ENCODE results near the gene ANKDD1A.
A peak's percentile ranks its signal among the peaks of the same experiment; 100 is the strongest.

The ANKDD1A gene

GRCh38 chr15:64911311-64912186 lies at the start of gene ANKDD1A:
TSS of gene ANKDD1A (plus strand) at chr15:64911902. CDS start at chr15:64911931, 29 bp downstream.
- DNase-seq (ENCODE audit: low read depth) = no peak

DNA sequence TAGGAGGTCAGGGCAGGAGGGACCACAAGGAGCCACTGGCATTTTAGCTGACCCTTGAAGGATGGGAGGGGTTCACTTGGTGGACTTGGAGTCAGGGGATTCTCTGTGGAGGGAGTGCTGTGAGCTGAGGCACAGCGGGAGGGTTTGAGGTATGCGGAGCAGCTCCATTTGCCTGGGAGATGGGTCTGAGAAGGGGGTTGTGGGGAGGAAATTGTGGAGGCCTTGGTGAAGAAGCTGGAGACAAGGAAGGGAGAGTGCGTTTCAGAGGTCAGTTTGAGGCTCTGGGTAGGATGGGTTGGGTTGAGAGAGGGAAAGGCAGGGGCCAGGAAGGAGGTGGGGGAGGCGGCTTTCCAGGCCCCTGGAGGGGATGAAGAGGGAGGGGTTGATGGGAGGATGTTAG lies 49.7 kb upstream of the ANKDD1A start:
- DNase-seq (ENCODE audit: low read depth) = no peak

DNA sequence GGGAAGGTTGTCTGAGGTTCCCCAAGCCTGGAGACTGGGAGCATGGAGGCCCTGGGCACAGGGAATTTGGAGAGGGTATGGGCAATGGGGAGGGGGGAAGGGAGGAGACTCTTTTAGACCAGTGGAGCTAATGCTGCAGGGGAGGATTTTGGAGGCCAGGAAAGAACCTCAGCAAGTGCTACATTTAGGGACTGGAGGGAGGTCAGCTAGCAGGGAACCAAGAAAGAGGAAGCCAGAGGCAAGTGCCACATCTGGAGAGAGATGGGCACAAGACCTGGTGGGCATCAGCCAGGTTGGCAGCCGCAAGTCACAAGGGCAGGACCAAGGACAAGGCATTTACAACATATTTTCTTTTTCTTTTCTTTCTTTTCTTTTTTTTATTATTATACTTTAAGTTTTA lies 49.3 kb upstream of the ANKDD1A start:
- DNase-seq (ENCODE audit: low read depth) = no peak

GRCh38 chr15:64864068-64864467 lies 47.6 kb upstream of the ANKDD1A start:
- DNase-seq (ENCODE audit: low read depth) = no peak

GRCh38 chr15:64865126-64865997 lies 46.3 kb upstream of the ANKDD1A start:
- DNase-seq (ENCODE audit: low read depth) = no peak

DNA sequence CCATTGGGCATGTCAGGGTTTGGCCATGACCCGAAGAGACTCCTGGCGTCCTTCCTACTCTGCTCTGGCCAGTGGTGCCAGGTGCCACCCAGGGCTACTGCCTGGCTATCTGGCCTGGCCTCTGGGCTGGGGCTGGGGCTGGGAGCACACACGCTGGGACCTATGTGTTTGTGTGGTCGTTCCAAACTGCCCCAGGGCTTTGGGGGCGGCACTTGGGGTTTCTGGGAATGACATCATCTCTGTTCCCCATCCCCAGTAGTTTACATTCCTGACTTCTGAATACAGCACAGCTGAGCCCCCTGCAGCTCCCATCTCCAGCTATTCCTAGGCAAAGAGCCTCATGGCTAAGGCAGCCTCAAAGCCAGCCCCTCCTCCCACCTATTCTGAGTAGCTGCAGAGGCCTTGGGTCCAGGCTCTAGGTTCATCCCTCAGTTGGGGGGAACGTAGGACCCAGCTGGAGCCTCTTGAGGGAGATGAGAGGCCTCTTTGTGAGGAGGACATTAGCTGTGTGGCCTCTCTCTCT lies 45.6 kb upstream of the ANKDD1A start:
- no peak for DNase-seq (ENCODE audit: low read depth)

DNA sequence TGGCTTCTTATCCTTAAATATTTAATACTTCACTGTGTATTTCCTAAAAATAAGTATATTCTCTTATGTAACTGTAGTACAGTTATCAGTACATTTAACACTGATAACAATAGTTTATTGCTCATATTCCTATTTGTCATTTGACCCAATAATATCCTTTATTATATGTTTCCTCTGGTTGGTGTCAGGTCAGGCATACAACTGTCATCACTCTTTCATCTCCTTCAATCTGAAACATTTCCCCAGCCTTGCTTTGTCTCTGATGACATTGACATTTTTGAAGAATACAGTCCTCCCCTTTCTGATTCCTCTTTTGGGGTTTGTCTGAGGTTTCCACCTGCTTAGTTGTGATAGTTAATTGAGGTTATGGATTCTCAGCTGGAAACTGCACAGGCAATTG lies 42.2 kb upstream of the ANKDD1A start:
- no peak for DNase-seq (ENCODE audit: low read depth)

DNA sequence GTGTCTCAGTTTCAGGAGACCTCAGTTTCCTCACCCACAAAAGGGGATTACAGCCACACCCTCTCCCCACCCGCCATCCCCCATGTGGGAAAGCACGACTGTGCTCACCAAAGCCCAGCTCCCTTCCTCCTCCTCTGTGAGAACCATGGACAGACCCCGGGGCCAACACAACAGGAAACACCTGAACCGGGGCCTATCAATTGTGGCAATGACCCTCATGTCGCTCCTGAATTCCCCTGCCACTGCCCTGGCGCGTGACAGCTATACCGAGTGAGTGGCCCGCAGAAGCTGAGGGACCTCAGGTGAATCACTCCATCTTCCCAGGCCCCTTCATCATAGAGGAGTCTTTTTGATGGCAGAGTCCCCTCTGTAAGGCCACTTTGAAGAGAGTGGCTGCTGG lies 41.3 kb upstream of the ANKDD1A start:
- DNase-seq (ENCODE audit: low read depth) = no peak

DNA sequence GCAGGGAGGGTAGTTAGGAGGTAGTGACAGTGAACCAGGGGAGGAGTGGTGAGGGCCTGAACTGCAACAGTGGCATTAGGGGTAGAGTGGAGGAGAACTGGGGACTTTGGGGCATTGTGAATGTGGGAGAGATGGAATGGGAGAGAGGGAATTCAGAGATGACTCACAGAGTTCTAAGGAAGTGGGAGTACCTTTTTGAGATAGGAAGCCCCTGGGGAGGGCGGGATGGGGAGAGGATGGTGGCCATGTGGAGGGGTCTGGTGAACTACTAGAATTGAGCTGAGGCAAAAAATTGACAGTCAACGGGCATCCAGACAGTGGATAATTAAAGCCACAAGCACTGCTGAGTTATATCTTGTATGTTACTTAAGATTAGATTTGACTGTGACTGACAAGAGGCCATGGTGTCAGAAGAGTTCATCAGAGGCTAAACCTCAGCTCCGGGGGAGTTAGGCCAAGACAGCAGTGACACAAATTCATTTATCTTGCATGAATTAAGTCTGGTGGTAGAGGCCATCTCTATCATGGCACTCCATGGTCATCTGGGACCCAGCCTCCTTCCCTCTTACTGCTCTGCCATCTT lies 36.0 kb upstream of the ANKDD1A start:
- no peak for DNase-seq (ENCODE audit: low read depth)

DNA sequence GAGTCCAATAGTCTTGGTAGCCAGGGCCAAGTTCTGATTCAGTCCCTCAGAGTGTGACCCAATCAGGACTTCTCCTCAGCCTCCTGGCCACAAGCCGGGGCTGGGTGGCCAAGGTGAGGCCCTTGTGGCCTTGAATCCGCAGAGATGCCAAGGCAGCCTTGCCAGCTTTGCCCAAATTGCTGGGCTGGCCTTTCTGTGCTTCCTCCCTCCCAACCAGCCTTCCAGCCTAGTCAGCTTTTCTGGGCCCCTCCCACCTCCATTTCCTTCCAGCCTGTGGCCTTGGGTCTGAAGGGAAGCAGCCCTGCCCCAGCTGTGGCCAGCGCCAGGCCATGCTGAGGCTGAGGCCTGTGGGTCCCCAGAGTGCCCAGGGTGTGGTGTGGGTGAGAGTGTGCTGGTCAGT lies 34.3 kb upstream of the ANKDD1A start:
- DNase-seq (ENCODE audit: low read depth) = no peak

DNA sequence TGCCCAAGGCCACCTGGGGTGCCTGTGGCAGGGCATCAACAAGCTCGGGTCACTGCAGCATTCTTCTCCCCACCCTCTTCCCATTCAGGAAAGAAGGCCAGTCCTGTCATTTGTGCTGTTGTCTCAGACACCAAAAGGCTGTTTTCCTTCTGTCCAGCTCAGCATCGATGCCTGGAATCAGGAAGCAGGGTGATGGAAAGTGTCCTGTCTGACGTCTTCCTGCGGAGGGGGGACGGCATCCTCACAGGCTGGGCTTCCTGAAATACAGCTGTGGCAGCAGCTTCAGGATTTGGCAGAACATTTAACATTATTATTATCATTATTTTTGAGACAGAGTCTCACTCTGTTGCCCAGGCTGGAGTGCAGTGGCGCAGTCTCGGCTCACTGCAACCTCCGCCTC lies 33.0 kb upstream of the ANKDD1A start:
- DNase-seq (ENCODE audit: low read depth) = no peak

GRCh38 chr15:64883100-64883581 lies 28.6 kb upstream of the ANKDD1A start:
- peak; percentile 21 for DNase-seq (ENCODE audit: low read depth)

DNA sequence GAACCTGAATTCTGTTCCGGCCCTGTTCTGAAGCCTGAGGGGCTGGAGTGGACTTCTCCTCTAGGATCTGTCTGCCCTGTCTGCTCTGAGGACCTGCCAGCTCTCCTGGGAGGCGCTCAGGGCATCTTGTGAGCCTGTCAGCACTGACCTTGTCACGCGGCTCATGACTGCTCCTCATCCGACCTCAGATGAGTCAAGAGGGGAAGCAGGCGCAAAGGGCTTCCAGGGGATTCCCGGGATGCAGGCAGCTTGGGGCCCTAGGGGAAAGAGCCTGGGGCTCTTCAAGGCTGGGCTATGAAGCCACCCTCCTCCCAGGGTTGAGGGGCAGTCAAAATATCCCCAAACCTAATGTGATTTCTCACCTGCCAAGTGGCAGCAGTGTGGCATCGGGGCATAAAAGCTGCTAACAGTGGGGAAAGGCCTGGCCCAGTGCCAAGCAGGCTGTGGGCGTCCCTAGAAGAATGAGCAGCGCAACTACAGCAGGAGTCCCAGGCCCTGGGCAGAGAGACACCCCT lies 27.6 kb upstream of the ANKDD1A start:
- DNase-seq (ENCODE audit: low read depth) = peak; percentile 67

DNA sequence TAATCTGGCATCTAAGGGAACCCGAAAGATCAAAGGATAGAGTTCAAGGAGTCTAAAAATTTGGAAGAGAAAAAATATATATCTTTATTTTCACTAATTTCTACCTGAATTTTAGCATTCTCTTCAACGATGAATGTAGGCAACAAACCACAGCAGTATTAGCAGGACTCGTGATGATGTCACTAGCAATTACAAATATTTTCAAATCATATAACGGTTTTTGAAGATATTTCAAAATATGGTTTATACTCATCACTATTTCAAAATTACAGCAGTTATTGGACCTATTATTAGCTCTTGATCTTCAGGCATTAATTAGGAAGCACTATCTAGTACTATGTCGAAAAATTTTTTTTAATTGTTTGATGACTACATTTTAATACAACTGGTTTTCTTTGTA lies 27.0 kb upstream of the ANKDD1A start:
- DNase-seq (ENCODE audit: low read depth) = no peak

DNA sequence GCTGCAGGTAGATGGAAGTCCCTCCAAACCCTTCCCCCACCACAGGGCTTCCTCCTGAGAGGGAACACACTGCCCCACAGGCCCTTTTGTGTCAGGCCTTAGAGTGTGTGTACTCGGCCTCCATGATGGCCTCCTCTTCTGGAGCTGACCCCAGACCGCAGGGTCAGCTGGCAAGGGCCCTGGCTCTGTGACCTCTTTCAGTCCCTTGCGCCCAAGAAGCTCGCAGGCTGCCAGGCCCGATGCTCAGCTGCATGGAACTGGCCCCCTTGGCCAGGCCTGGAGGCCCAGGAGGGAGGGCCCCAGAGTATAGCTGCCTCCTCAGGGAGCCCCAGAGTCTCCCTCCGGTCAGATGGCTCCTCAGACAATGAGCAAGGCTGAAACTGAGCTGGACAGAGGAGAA lies 23.4 kb upstream of the ANKDD1A start:
- DNase-seq (ENCODE audit: low read depth) = no peak

GRCh38 chr15:64891561-64891960 lies 20.1 kb upstream of the ANKDD1A start:
- no peak for DNase-seq (ENCODE audit: low read depth)

DNA sequence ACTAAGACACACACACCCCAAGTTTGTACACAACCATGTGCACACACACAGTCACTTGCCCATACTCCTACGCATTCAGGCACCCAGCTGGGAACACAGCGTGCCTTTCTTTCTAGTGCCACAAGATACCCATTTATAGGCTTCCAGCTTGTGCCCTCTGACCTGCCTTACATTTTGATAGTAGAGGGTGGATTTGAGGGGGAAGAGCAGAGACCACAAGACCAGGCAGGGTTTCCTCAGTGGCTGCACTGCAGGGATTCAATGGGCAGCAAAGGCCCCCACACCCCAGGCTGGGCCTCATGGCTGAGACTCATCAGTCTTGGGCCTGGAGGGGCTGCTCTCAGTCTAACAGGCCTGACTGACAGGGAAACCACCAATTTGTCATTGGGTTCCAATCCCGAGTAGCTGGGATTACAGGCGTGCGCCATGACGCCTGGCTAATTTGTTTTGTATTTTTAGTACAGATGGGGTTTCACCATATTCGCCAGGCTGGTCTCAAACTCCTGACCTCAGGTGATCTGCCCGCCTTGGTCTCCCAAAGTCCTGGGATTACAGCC lies 18.8 kb upstream of the ANKDD1A start:
- DNase-seq (ENCODE audit: low read depth) = no peak

DNA sequence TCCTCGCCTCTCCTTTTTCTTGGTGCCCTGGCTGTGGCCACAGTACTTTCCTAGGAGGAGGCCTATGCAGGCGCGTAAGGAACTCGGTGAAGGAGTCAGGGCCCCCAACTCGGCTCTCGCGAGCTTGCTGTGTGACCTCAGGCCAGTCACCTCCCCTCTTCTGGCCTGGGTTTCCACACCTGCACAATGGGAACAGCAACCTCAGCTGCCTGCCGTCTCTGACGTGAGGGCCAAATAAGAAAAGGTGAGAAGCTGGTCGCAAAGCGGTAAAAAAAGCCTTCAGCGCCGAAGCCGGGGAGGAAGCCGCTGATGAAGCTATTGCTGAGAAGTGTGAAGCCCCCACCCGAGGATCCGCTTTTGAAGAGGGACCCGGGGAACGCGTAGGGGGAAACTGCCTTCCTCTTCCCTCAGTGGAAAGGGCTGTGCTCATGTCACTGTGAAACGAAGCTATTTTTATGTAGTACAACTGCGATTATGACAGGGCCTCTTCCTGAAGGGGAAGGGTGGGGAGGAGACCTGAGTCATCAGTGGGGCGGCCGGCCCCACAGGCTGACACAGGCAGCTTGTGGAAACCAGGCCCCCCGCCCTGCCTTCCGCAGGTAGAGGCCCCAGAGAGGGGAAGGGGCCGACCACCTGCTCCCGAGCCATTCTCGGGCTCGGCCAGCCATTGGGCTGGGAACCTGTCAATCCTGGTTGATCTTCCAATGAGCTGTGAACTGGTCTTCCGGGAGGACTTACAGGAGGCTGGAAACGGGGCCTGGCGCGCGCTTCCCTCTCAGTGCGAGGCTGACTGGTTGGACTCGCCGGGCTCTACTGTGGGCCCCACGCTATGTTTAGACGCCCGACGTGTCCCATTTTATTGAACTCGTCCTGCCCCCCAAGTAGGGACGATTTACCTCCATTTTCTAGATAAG lies 18.0 kb upstream of the ANKDD1A start:
- DNase-seq (ENCODE audit: low read depth) = peak; percentile 90

GRCh38 chr15:64894395-64895056 lies 17.2 kb upstream of the ANKDD1A start:
- peak; percentile 61 for DNase-seq (ENCODE audit: low read depth)

Data from activated gamma-delta T cell treated with anti-CD3 and anti-CD28 coated beads, Interleukin-2, amount 50 U/mL, for 16 hours (primary cell).